ENCODE data around the gene CALHM6.

DNA sequence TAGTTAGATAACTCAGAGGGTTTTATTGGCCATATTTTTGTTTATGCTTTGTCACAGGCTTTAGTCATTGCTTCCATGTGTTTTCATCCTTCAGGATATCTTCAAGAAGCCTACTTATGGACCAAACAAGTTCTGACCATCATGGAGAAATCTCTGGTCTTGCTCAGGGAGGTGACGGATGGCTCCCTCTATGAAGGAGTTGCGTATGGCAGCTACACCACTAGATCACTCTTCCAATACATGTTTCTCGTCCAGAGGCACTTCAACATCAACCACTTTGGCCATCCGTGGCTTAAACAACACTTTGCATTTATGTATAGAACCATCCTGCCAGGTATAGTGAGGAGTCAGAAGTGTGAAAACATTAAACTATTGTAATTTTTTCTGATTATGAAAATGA, 30.3 kb upstream of the CALHM6 start:
- TF ChIP-seq NBN (conservative IDR thresholded peaks at IDR 0.05) (no peak), SRF (IDR thresholded peaks at IDR 0.05; ENCODE audit: low read depth, low read length) (no peak)
- TF ChIP-seq, protein P1, sequence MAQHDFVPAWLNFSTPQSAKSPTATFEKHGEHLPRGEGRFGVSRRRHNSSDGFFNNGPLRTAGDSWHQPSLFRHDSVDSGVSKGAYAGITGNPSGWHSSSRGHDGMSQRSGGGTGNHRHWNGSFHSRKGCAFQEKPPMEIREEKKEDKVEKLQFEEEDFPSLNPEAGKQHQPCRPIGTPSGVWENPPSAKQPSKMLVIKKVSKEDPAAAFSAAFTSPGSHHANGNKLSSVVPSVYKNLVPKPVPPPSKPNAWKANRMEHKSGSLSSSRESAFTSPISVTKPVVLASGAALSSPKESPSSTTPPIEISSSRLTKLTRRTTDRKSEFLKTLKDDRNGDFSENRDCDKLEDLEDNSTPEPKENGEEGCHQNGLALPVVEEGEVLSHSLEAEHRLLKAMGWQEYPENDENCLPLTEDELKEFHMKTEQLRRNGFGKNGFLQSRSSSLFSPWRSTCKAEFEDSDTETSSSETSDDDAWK (CRISPR knock-in tag; IDR thresholded peaks at IDR 0.05): no peak
- TF ChIP-seq, protein P2, sequence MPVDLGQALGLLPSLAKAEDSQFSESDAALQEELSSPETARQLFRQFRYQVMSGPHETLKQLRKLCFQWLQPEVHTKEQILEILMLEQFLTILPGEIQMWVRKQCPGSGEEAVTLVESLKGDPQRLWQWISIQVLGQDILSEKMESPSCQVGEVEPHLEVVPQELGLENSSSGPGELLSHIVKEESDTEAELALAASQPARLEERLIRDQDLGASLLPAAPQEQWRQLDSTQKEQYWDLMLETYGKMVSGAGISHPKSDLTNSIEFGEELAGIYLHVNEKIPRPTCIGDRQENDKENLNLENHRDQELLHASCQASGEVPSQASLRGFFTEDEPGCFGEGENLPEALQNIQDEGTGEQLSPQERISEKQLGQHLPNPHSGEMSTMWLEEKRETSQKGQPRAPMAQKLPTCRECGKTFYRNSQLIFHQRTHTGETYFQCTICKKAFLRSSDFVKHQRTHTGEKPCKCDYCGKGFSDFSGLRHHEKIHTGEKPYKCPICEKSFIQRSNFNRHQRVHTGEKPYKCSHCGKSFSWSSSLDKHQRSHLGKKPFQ (CRISPR knock-in tag; IDR thresholded peaks at IDR 0.05; ENCODE audit: insufficient replicate concordance): no peak
- TF ChIP-seq, protein P3, sequence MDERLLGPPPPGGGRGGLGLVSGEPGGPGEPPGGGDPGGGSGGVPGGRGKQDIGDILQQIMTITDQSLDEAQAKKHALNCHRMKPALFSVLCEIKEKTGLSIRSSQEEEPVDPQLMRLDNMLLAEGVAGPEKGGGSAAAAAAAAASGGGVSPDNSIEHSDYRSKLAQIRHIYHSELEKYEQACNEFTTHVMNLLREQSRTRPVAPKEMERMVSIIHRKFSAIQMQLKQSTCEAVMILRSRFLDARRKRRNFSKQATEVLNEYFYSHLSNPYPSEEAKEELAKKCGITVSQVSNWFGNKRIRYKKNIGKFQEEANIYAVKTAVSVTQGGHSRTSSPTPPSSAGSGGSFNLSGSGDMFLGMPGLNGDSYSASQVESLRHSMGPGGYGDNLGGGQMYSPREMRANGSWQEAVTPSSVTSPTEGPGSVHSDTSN (CRISPR knock-in tag; IDR thresholded peaks at IDR 0.05): no peak

All from HepG2 (cell line).